Lower lobe of right lung (tissue), 2 donors: ENCODE measurements around the gene LPO. TPM values are rescaled to one million over a fixed set of nuclear protein-coding genes. Genes with fewer than 3 reads are reported as not detected.

Experiments
- ATAC-seq, 2 donors: fragments of 200-7000 bp; cut with Tn5 transposase; one replicate each; pipeline ENCODE4 v1.9.1; 2020 to 2022; ENCODE audit warnings: mild to moderate bottlenecking in 2 of 2, moderate library complexity in 2 of 2
- DNase-seq: peaks from one replicate; pipeline ENCODE4 v3.0.0-alpha.2; 2020
- H3K27ac ChIP-seq: fragments of 200-600 bp; one replicate; pipeline ENCODE4 v1.8.0; 2022
- H3K27me3 ChIP-seq: fragments of 200-600 bp; one replicate; pipeline ENCODE4 v1.8.0; 2022; ENCODE audit warnings: low read depth
- H3K36me3 ChIP-seq: fragments of 200-600 bp; one replicate; pipeline ENCODE4 v1.8.0; 2022; ENCODE audit warnings: mild to moderate bottlenecking
- H3K4me1 ChIP-seq: fragments of 200-600 bp; one replicate; pipeline ENCODE4 v1.8.0; 2022
- H3K4me3 ChIP-seq: fragments of 200-600 bp; one replicate; pipeline ENCODE4 v1.8.0; 2022; ENCODE audit warnings: mild to moderate bottlenecking
- H3K9me3 ChIP-seq: fragments of 200-600 bp; one replicate; pipeline ENCODE4 v1.8.0; 2022
- intact Hi-C: fragments of 100-400 bp; cut with DNase I; formaldehyde crosslinking; loops from one replicate; pipeline ENCODE4 v1.11.0; 2022
- long read RNA-seq: library from polyadenylated mRNA; unstranded; transcript quantifications from one replicate; pipeline ENCODE4 v2.0.0, GENCODE V29; 2021
- total RNA-seq: library from RNA; stranded (reverse); fragmentation: NEBNext Ultra II Directional; extraction: Animal tissue kit (Norgen Biotek cat#: 25700); gene quantifications from one replicate; pipeline ENCODE4 v1.2.1, GENCODE V29; 2021
- TF ChIP-seq, protein P1 (sequence below): fragments of 200-600 bp; IDR thresholded peaks from one replicate; pipeline ENCODE4 v1.8.0; 2022; ENCODE audit warnings: antibody characterized with exemption, mild to moderate bottlenecking
- donor health status: DM: no; HTN: yes; CAD: no; lungs with severe emphysema.

LPO gene
- not detected for total RNA-seq
- long read RNA-seq: 0 reads

DNA sequence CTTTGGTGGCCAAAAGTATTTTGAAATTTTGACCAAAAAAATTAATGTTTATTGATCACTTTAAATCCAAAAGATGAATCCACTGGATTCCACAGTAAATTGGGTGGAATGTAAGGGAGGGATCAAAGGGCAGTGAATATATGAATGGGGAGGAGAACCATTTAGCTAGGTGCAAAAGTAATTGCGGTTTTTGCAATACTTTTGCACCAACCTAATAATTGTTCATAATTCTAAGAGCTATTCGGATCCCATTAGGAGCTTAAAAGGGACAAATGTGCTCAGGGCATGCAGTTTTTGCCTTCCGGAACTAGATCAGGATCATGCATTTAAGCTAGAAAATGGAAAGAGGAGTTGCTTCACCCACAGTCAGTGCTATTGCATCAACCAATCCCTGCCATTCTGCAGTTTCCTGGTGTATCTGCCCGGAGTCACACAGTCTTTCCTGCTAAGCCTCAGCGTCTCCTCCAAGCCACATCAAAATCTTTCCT is at the start of gene LPO:
LPO (plus strand) TSS at position 438 of the 488 bp plus-strand sequence. CDS start 4,396 bp downstream, outside the sequence.
- intact Hi-C loops: no loop called here
- Histone ChIP-seq H3K27me3 (peaks cover 38% of the 10 kb centered on the region), H3K9me3 (no peaks in the 10 kb centered on the region), H3K4me1 (no peaks in the 10 kb centered on the region), H3K36me3 (no peaks in the 10 kb centered on the region), H3K4me3 (no peak within 1 kb of the TSS), H3K27ac (no peak within 1 kb of the TSS)
- no peak for ATAC-seq
- no peak for DNase-seq
- TF ChIP-seq, protein P1, sequence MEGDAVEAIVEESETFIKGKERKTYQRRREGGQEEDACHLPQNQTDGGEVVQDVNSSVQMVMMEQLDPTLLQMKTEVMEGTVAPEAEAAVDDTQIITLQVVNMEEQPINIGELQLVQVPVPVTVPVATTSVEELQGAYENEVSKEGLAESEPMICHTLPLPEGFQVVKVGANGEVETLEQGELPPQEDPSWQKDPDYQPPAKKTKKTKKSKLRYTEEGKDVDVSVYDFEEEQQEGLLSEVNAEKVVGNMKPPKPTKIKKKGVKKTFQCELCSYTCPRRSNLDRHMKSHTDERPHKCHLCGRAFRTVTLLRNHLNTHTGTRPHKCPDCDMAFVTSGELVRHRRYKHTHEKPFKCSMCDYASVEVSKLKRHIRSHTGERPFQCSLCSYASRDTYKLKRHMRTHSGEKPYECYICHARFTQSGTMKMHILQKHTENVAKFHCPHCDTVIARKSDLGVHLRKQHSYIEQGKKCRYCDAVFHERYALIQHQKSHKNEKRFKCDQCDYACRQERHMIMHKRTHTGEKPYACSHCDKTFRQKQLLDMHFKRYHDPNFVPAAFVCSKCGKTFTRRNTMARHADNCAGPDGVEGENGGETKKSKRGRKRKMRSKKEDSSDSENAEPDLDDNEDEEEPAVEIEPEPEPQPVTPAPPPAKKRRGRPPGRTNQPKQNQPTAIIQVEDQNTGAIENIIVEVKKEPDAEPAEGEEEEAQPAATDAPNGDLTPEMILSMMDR: no peak

DNA sequence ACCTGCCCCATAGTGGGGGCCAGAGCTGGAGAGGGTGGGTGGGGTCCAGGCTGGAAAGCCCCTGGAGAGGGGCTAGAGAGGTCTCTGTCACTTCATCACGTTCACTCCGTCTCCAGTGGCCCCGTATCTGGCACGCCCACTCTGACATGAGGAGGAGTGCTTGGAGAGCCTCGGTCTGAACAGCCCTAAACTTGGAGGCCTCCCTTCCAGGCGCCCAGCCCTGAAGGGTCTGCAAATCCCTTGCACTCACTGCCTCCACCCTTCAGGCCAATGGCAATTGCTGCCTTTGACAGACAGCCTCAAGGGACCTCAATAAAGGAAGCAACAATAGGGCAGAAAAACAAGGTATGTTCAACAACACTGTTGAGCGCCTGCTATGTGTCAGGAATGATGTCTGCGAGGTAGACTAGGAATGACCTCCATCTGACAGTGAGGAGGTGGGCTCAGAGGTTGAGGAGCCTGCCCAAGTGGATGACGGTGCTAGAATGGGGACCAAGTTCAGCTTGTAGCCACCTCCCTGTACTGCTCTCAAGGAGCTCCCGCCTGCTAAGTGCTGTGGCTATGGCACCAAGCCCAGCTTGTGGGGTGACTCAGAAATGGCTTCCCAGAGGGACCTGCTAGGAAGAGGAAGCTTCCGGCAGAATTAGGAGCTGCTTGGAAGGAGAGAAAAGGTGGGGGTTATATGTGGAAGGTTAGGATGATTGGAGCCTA is 48.8 kb upstream of the LPO start:
- H3K4me3 ChIP-seq: no peak overlapping the region
- no peaks in the 10 kb centered on the region for H3K4me1 ChIP-seq
- no peaks in the 10 kb centered on the region for H3K9me3 ChIP-seq
- H3K36me3 ChIP-seq: no peaks in the 10 kb centered on the region
- intact Hi-C loops: no loop called here
- TF ChIP-seq, protein P1: no peak
- ATAC-seq (peak; percentile 80 to 86), DNase-seq (peak; percentile 79)
- no peak overlapping the region for H3K27ac ChIP-seq
- H3K27me3 ChIP-seq: peaks cover 11% of the 10 kb centered on the region

DNA sequence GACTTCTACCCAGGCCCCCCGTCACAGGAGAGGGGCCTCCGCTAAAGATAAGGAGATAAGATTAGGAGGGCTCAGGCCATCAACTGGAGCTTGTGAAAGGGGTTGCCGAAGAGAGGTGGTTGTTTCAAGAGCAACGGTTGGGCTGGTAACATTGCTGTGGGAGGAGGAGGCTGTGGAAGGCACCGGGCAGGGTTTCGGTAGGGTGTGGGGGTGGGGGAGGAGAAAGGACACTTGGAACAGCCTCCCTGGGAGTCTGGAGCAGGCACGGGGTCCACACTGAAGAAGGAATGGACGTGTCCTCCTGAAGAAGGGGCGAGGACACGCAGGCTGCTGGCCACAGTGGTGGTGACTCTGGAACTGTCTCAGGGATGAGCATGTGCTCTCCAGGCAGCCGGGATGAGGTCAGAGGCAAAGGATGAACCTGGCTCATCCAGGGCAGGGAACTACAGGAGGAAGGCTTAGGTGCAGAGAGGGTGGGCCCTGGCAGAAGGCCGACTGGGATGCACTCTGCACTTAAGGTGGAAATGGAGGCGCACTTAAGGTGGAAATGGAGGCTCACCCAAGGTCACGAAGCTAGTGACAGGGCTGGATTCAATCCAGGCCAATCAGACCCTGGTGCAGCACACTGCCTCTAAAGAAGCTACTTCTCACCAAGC is 47.0 kb upstream of the LPO start:
- Histone ChIP-seq H3K4me1 (no peaks in the 10 kb centered on the region), H3K4me3 (no peak overlapping the region), H3K27me3 (peaks cover 11% of the 10 kb centered on the region), H3K27ac (no peak overlapping the region), H3K36me3 (no peaks in the 10 kb centered on the region), H3K9me3 (no peaks in the 10 kb centered on the region)
- DNase-seq: no peak
- TF ChIP-seq, protein P1: no peak
- no peak for ATAC-seq
- intact Hi-C loops: no loop called here

DNA sequence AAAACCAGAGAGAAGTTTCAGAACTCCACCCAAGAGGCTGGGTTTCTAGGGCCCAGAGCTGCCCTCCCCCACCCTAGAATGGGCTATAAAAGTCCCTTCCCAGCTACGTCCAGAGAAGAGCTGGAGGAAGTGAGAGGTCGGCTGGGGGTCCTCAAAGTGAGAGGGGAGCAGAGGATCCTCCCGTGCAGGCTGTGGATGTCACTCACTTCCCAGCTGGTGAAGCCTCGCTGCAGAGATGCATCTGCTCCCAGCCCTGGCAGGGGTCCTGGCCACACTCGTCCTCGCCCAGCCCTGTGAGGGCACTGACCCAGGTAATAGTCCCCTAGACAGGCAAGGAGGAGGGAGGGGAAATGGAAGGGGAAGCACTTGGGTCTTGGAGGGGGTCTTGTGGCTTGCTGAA is 45.8 kb upstream of the LPO start, which contains the start of gene EPX:
EPX (plus strand) TSS at position 115 of the 400 bp plus-strand sequence; CDS start at position 236, 121 bp downstream.
- no peaks in the 10 kb centered on the region for H3K36me3 ChIP-seq
- H3K9me3 ChIP-seq: no peaks in the 10 kb centered on the region
- no peaks in the 10 kb centered on the region for H3K4me1 ChIP-seq
- TF ChIP-seq, protein P1: no peak
- no peak within 1 kb of the TSS for H3K4me3 ChIP-seq
- ATAC-seq (no peak), DNase-seq (no peak)
- peaks cover 11% of the 10 kb centered on the region for H3K27me3 ChIP-seq
- H3K27ac ChIP-seq: no peak within 1 kb of the TSS
- intact Hi-C loops: no loop called here

DNA sequence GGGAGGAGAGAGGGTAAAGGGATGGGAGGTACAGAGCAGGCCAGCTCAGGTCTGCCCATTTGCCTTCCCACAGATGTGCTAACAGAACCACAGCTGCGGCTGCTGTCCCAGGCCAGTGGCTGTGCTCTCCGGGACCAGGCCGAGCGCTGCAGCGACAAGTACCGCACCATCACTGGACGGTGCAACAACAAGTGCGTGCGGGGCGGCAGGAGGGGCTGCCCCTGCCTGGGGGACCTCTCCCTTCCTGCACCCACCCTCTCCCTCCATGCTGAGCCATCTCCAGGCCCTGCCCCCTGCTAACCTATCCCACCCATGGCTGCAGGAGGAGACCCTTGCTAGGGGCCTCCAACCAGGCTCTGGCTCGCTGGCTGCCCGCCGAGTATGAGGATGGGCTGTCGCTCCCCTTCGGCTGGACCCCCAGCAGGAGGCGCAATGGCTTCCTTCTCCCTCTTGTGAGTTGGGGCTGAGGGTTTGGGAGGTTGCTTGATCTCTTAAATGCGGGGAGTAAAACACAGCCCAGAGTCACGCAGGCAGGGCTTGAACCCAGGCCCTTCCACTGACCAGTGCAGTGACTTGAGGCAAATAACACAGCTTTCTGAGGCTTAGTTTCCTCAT is 44.6 kb upstream of the LPO start:
- H3K4me1 ChIP-seq: no peaks in the 10 kb centered on the region
- H3K27me3 ChIP-seq: peaks cover 15% of the 10 kb centered on the region
- H3K27ac ChIP-seq: no peak overlapping the region
- TF ChIP-seq, protein P1: no peak
- intact Hi-C loops: no loop called here
- DNase-seq: no peak
- H3K9me3 ChIP-seq: no peaks in the 10 kb centered on the region
- H3K36me3 ChIP-seq: no peaks in the 10 kb centered on the region
- H3K4me3 ChIP-seq: no peak overlapping the region
- no peak for ATAC-seq
